SK-N-SH (cell line): Measurements from ENCODE around the gene HSD17B12. TPM values are rescaled to one million over a fixed set of nuclear protein-coding genes. Genes with fewer than 3 reads are reported as not detected.
A peak's percentile ranks its signal among the peaks of the same experiment; 100 is the strongest.

ENCODE experiments used
- CTCF ChIA-PET: fragments of 300-600, 350-600 bp; formaldehyde crosslinking; extraction: SDS; loops from one replicate; lab custom pipeline; 2021; lab: Yijun Ruan, JAX
- POLR2A ChIA-PET: fragments of 350-600 bp; sonication (Branson Sonifier 250); formaldehyde crosslinking; extraction: SDS; loops from one replicate; lab custom pipeline; 2020; ENCODE audit warnings: antibody characterized with exemption, inconsistent platforms; lab: Yijun Ruan, JAX
- DNase-seq: peaks from one replicate; pipeline ENCODE4 v3.0.0; 2012
- H2AFZ ChIP-seq: fragments of 200-600 bp; sonication (generic); 2 replicates; pipeline ENCODE4 v1.8.1; 2016; ENCODE audit warnings: antibody characterized with exemption, mild to moderate bottlenecking, low read depth
- H3F3A ChIP-seq: fragments of 200-600 bp; sonication (generic); replicated peaks from 2 replicates; pipeline ENCODE3; 2016; ENCODE audit warnings: antibody characterized with exemption, mild to moderate bottlenecking; ENCODE audit not compliant: insufficient read depth
- H3K27ac ChIP-seq, 2 experiments: fragments of 200-500 bp in 1 of 2; fragments of 200-600 bp in 1 of 2; sonication (Bioruptor generic) in 1 of 2; sonication (generic), shearing (Covaris generic) in 1 of 2; 2 replicates each; pipeline versions ENCODE4 v1.5.1 to v1.6.1; 2014 to 2016; ENCODE audit warnings: low read depth in 2 of 2, inconsistent platforms in 1 of 2, low read length in 1 of 2, mild to moderate bottlenecking in 1 of 2, mixed read lengths in 1 of 2
- H3K27me3 ChIP-seq: fragments of 200-600 bp; sonication (generic), shearing (Covaris generic); 2 replicates; pipeline ENCODE4 v1.6.1; 2016; ENCODE audit warnings: mixed run types; ENCODE audit not compliant: insufficient read depth
- H3K36me3 ChIP-seq, 2 experiments: fragments of 200-500 bp in 1 of 2; fragments of 200-600 bp in 1 of 2; sonication (Bioruptor generic) in 1 of 2; sonication (generic) in 1 of 2; replicated peaks in 1 of 2; 2 replicates each; pipeline versions ENCODE3 to v1.5.1; 2014 to 2016; ENCODE audit warnings: low read length in 1 of 2, mild to moderate bottlenecking in 1 of 2; ENCODE audit not compliant: insufficient read depth in 2 of 2, control insufficient read depth in 1 of 2
- H3K4me1 ChIP-seq, 2 experiments: fragments of 200-500 bp in 1 of 2; fragments of 200-600 bp in 1 of 2; sonication (Bioruptor generic) in 1 of 2; sonication (generic), shearing (Covaris generic) in 1 of 2; 2 replicates each; pipeline versions ENCODE4 v1.5.1 to v1.6.1; 2014 to 2016; ENCODE audit warnings: low read depth in 1 of 2, low read length in 1 of 2, mixed run types in 1 of 2; ENCODE audit not compliant: insufficient read depth in 2 of 2, control insufficient read depth in 1 of 2
- H3K4me2 ChIP-seq: fragments of 200-600 bp; sonication (generic), shearing (Covaris generic); 2 replicates; pipeline ENCODE4 v1.6.1; 2017; ENCODE audit warnings: mixed run types
- H3K4me3 ChIP-seq, 2 experiments: fragments of 200-500 bp in 1 of 2; fragments of 200-600 bp in 1 of 2; sonication (Bioruptor generic) in 1 of 2; sonication (generic), shearing (Covaris generic) in 1 of 2; 2 replicates each; pipeline versions ENCODE4 v1.5.1 to v1.8.1; 2014 to 2016; ENCODE audit warnings: low read depth in 2 of 2, inconsistent platforms in 1 of 2, low read length in 1 of 2, mild to moderate bottlenecking in 1 of 2, mixed read lengths in 1 of 2, moderate library complexity in 1 of 2
- H3K79me2 ChIP-seq: fragments of 200-600 bp; sonication (generic); 2 replicates; pipeline ENCODE4 v1.8.1; 2017; ENCODE audit warnings: mild to moderate bottlenecking; ENCODE audit not compliant: insufficient read depth
- H3K9ac ChIP-seq: fragments of 200-600 bp; sonication (generic); 2 replicates; pipeline ENCODE4 v1.6.1; 2017; ENCODE audit warnings: mixed run types
- H3K9me2 ChIP-seq: fragments of 200-600 bp; sonication (generic); 2 replicates; pipeline ENCODE4 v1.6.1; 2017; ENCODE audit warnings: mixed run types
- H3K9me3 ChIP-seq: fragments of 200-600 bp; sonication (generic); 2 replicates; pipeline ENCODE4 v1.6.1; 2017; ENCODE audit warnings: mixed run types, mild to moderate bottlenecking, moderate library complexity
- H4K20me1 ChIP-seq: fragments of 200-600 bp; sonication (generic); 2 replicates; pipeline ENCODE4 v1.6.1; 2017; ENCODE audit warnings: mild to moderate bottlenecking, mixed run types; ENCODE audit not compliant: insufficient read depth
- EP300 ChIP-seq, 2 experiments: IDR thresholded peaks; 2 replicates each; pipeline versions ENCODE4 v1.4.0 to v1.6.1; 2012; ENCODE audit warnings: borderline replicate concordance in 1 of 2, low read depth in 1 of 2, low read length in 1 of 2
- EZH2phosphoT487 ChIP-seq: fragments of 200-600 bp; sonication (generic); IDR thresholded peaks from 2 replicates; pipeline ENCODE4 v1.6.1; 2017; ENCODE audit warnings: low read depth, mixed run types, mild to moderate bottlenecking, antibody characterized with exemption, moderate library complexity, borderline replicate concordance
- FOXJ3 ChIP-seq: sonication (generic); formaldehyde crosslinking; IDR thresholded peaks from 2 replicates; pipeline ENCODE4 v1.5.1; 2020; ENCODE audit warnings: mild to moderate bottlenecking, missing genetic modification reagents
- FOXM1 ChIP-seq: IDR thresholded peaks from 2 replicates; pipeline ENCODE4 v1.4.0; 2012; ENCODE audit warnings: low read depth, mild to moderate bottlenecking
- GATA2 ChIP-seq: sonication (generic); formaldehyde crosslinking; IDR thresholded peaks from 2 replicates; pipeline ENCODE4 v1.5.0; 2020; ENCODE audit warnings: mild to moderate bottlenecking, missing genetic modification reagents
- JUND ChIP-seq: IDR thresholded peaks from 2 replicates; pipeline ENCODE4 v1.4.0; 2012
- MXI1 ChIP-seq: IDR thresholded peaks from 2 replicates; pipeline ENCODE4 v1.6.1; 2012; ENCODE audit warnings: mild to moderate bottlenecking, low read depth, low read length, improper control_type of control experiment
- RAD21 ChIP-seq: IDR thresholded peaks from 2 replicates; pipeline ENCODE4 v1.6.1; 2012; ENCODE audit warnings: mild to moderate bottlenecking, low read length
- RCOR1 ChIP-seq: fragments of 150-350 bp; IDR thresholded peaks from 2 replicates; pipeline ENCODE4 v1.6.1; 2017; ENCODE audit warnings: antibody characterized with exemption, low read length
- RXRA ChIP-seq: IDR thresholded peaks from 2 replicates; pipeline ENCODE4 v1.4.0; 2012; ENCODE audit warnings: low read depth, mild to moderate bottlenecking, borderline replicate concordance
- SIN3A ChIP-seq: IDR thresholded peaks from 2 replicates; pipeline ENCODE4 v1.6.1; 2012; ENCODE audit warnings: low read depth, mild to moderate bottlenecking, low read length, moderate library complexity, borderline replicate concordance
- TAF1 ChIP-seq: IDR thresholded peaks from 2 replicates; pipeline ENCODE4 v1.6.1; 2012; ENCODE audit warnings: low read depth, mild to moderate bottlenecking, low read length, moderate library complexity, borderline replicate concordance
- TEAD4 ChIP-seq: IDR thresholded peaks from 2 replicates; pipeline ENCODE4 v1.4.0; 2012; ENCODE audit warnings: mild to moderate bottlenecking, borderline replicate concordance; ENCODE audit not compliant: insufficient read depth
- YY1 ChIP-seq: IDR thresholded peaks from 2 replicates; pipeline ENCODE4 v1.4.0; 2012; ENCODE audit warnings: low read depth, mild to moderate bottlenecking
- WGBS: methylation state at CpG from one replicate; pipeline ENCODE4 v1.1.6; 2017; ENCODE audit warnings: low lambda C conversion rate; 5-methylcytosine and 5-hydroxymethylcytosine counted together
- polyA plus RNA-seq, 3 experiments: library from polyadenylated mRNA; depleted of rRNA; stranded (reverse); fragments of >200 nt; gene quantifications; 2 replicates each; pipeline ENCODE4 v1.2.3, GENCODE V29; 2012
- TF ChIP-seq, protein P1 (sequence below): IDR thresholded peaks from 2 replicates; pipeline ENCODE4 v1.4.0; 2012; ENCODE audit warnings: low read depth
- TF ChIP-seq, protein P2 (sequence below): IDR thresholded peaks from 2 replicates; pipeline ENCODE4 v1.6.1; 2012; ENCODE audit warnings: mild to moderate bottlenecking, low read depth, low read length, moderate library complexity
- TF ChIP-seq, protein P3 (sequence below): IDR thresholded peaks from 2 replicates; pipeline ENCODE4 v1.4.0; 2012; ENCODE audit warnings: low read depth, borderline replicate concordance
- TF ChIP-seq, protein P4 (sequence below): fragments of 200-600 bp; sonication (generic); IDR thresholded peaks from 2 replicates; pipeline ENCODE4 v1.6.1; 2017; ENCODE audit warnings: antibody characterized with exemption, mild to moderate bottlenecking, moderate library complexity
- TF ChIP-seq, protein P5 (sequence below): IDR thresholded peaks from 2 replicates; pipeline ENCODE4 v1.4.0; 2012; ENCODE audit warnings: low read depth, borderline replicate concordance

Gene HSD17B12
- polyA plus RNA-seq, 1 of the 3 experiments (the other 2 are of a cell fraction) = 19.7 TPM

DNA sequence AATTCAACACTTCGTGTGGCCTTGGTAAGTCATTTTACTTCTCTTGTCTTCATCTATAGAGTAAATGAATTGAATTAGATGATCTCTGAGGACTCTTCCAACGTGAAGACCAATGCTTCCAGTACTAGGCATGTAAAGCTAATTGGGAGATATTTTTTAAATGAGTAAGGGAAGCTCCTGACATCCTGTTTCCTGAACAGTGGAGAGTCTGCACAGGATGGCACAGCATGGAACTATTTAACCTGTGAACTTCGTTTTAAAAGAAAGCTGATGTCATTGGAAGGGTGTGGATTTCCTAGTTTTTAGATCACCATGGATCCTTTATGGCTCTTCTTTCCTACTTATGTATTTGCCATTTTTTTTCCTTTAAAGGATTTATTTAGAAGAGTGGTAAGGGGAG lies 48.4 kb upstream of the HSD17B12 start:
- H3K79me2 ChIP-seq = no peaks in the 10 kb centered on the region
- peaks cover 8% of the 10 kb centered on the region; the same call in 1 of the 2 replicates for H3K27me3 ChIP-seq
- H3K9me3 ChIP-seq = no peaks in the 10 kb centered on the region
- no peaks in the 10 kb centered on the region for H3F3A ChIP-seq
- H3K4me3 ChIP-seq = no peak overlapping the region
- WGBS = 1% methylated on average over 3 of the region's 3 CpGs
- H3K4me1 ChIP-seq = no peaks in the 10 kb centered on the region
- no peaks in the 10 kb centered on the region for H4K20me1 ChIP-seq
- POLR2A ChIA-PET = no interaction called here
- TF ChIP-seq, protein P1, sequence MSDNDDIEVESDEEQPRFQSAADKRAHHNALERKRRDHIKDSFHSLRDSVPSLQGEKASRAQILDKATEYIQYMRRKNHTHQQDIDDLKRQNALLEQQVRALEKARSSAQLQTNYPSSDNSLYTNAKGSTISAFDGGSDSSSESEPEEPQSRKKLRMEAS = no peak
- TF ChIP-seq, protein P2, sequence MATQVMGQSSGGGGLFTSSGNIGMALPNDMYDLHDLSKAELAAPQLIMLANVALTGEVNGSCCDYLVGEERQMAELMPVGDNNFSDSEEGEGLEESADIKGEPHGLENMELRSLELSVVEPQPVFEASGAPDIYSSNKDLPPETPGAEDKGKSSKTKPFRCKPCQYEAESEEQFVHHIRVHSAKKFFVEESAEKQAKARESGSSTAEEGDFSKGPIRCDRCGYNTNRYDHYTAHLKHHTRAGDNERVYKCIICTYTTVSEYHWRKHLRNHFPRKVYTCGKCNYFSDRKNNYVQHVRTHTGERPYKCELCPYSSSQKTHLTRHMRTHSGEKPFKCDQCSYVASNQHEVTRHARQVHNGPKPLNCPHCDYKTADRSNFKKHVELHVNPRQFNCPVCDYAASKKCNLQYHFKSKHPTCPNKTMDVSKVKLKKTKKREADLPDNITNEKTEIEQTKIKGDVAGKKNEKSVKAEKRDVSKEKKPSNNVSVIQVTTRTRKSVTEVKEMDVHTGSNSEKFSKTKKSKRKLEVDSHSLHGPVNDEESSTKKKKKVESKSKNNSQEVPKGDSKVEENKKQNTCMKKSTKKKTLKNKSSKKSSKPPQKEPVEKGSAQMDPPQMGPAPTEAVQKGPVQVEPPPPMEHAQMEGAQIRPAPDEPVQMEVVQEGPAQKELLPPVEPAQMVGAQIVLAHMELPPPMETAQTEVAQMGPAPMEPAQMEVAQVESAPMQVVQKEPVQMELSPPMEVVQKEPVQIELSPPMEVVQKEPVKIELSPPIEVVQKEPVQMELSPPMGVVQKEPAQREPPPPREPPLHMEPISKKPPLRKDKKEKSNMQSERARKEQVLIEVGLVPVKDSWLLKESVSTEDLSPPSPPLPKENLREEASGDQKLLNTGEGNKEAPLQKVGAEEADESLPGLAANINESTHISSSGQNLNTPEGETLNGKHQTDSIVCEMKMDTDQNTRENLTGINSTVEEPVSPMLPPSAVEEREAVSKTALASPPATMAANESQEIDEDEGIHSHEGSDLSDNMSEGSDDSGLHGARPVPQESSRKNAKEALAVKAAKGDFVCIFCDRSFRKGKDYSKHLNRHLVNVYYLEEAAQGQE = no peak
- TF ChIP-seq, all 33 proteins: peak for 0
- Histone ChIP-seq H3K36me3 (no peaks in the 10 kb centered on the region), H2AFZ (0 out of 2 replicates have a peak overlapping the region, but pooled peaks have one; percentile 22), H3K9ac (no peak overlapping the region), H3K4me2 (no peak overlapping the region), H3K9me2 (no peaks in the 10 kb centered on the region), H3K27ac (no peak overlapping the region)
- CTCF ChIA-PET = interaction anchor here (1.0 to 1.3 kb wide), 2 partner anchors 14 to 65 kb away, joined by 3 read pairs; no protein-coding TSS in a partner anchor
- no peak for DNase-seq

DNA sequence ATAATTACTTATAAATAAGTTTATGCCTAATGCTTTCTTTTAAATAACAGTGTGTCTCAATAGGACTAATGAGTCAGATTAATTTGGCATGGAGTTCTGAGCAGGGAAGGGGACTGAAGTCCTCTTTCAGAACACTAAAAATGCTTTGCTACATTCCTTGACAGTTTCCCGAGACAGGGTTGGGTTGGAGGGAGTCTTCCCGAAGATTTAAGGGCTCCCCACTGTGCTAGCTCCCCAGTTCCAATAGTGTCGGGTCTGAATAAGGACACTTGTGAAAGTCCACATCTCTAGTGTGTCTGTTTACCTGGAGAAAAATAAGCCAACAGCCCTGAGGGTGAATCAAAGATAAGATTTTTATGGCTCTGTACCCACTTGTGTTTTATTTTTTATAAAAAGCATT lies 41.8 kb upstream of the HSD17B12 start:
- TF ChIP-seq, protein P3, sequence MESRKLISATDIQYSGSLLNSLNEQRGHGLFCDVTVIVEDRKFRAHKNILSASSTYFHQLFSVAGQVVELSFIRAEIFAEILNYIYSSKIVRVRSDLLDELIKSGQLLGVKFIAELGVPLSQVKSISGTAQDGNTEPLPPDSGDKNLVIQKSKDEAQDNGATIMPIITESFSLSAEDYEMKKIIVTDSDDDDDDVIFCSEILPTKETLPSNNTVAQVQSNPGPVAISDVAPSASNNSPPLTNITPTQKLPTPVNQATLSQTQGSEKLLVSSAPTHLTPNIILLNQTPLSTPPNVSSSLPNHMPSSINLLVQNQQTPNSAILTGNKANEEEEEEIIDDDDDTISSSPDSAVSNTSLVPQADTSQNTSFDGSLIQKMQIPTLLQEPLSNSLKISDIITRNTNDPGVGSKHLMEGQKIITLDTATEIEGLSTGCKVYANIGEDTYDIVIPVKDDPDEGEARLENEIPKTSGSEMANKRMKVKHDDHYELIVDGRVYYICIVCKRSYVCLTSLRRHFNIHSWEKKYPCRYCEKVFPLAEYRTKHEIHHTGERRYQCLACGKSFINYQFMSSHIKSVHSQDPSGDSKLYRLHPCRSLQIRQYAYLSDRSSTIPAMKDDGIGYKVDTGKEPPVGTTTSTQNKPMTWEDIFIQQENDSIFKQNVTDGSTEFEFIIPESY = no peak
- no peak for TF ChIP-seq SIN3A
- TF ChIP-seq, protein P4, sequence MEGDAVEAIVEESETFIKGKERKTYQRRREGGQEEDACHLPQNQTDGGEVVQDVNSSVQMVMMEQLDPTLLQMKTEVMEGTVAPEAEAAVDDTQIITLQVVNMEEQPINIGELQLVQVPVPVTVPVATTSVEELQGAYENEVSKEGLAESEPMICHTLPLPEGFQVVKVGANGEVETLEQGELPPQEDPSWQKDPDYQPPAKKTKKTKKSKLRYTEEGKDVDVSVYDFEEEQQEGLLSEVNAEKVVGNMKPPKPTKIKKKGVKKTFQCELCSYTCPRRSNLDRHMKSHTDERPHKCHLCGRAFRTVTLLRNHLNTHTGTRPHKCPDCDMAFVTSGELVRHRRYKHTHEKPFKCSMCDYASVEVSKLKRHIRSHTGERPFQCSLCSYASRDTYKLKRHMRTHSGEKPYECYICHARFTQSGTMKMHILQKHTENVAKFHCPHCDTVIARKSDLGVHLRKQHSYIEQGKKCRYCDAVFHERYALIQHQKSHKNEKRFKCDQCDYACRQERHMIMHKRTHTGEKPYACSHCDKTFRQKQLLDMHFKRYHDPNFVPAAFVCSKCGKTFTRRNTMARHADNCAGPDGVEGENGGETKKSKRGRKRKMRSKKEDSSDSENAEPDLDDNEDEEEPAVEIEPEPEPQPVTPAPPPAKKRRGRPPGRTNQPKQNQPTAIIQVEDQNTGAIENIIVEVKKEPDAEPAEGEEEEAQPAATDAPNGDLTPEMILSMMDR = no peak
- no peak for TF ChIP-seq RAD21
- no peak for TF ChIP-seq GATA2 (CRISPR knock-in tag)
- TF ChIP-seq RCOR1 = no peak
- TF ChIP-seq EZH2phosphoT487 = no peak
- TF ChIP-seq FOXM1 = no peak
- no peak for TF ChIP-seq YY1
- TF ChIP-seq, protein P5, sequence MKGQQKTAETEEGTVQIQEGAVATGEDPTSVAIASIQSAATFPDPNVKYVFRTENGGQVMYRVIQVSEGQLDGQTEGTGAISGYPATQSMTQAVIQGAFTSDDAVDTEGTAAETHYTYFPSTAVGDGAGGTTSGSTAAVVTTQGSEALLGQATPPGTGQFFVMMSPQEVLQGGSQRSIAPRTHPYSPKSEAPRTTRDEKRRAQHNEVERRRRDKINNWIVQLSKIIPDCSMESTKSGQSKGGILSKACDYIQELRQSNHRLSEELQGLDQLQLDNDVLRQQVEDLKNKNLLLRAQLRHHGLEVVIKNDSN = no peak
- no peak for TF ChIP-seq TEAD4
- TF ChIP-seq EP300 (IDR thresholded peaks at IDR 0.05; ENCODE audit: borderline replicate concordance in 1 of 2, low read depth in 1 of 2, low read length in 1 of 2) = no peak
- TF ChIP-seq JUND = no peak
- no peak for TF ChIP-seq FOXJ3 (CRISPR knock-in tag)
- no peak for TF ChIP-seq TAF1
- TF ChIP-seq RXRA = no peak
- TF ChIP-seq MXI1 = no peak
- peaks cover 26% of the 10 kb centered on the region; the same call in 1 of the 2 replicates for H3K27me3 ChIP-seq
- 4% methylated on average over 3 of the region's 3 CpGs for WGBS
- H3K4me2 ChIP-seq = no peak overlapping the region
- no peaks in the 10 kb centered on the region; a peak in 1 of 4 replicates for H3K4me1 ChIP-seq
- H3K9me3 ChIP-seq = no peaks in the 10 kb centered on the region
- no peaks in the 10 kb centered on the region for H3F3A ChIP-seq
- no peaks in the 10 kb centered on the region for H3K36me3 ChIP-seq
- ChIA-PET POLR2A (no interaction called here), CTCF (interaction anchor here (0.8 to 0.9 kb wide), 2 partner anchors 11 to 65 kb away, joined by 3 read pairs; no protein-coding TSS in a partner anchor)
- H3K79me2 ChIP-seq = no peaks in the 10 kb centered on the region
- no peak overlapping the region for H2AFZ ChIP-seq
- H3K27ac ChIP-seq = no peak overlapping the region
- no peak for DNase-seq
- H4K20me1 ChIP-seq = no peaks in the 10 kb centered on the region
- H3K4me3 ChIP-seq = no peak overlapping the region
- no peaks in the 10 kb centered on the region for H3K9me2 ChIP-seq
- H3K9ac ChIP-seq = no peak overlapping the region
